GM12801 (cell line): ENCODE data around the gene PRR3.

Experiments
- TF ChIP-seq, protein P1 (sequence below): IDR thresholded peaks from one replicate; pipeline ENCODE4 v1.5.1; 2011; ENCODE audit warnings: control low read depth; ENCODE audit not compliant: insufficient read length; ENCODE audit errors: extremely low read depth

The PRR3 gene

DNA sequence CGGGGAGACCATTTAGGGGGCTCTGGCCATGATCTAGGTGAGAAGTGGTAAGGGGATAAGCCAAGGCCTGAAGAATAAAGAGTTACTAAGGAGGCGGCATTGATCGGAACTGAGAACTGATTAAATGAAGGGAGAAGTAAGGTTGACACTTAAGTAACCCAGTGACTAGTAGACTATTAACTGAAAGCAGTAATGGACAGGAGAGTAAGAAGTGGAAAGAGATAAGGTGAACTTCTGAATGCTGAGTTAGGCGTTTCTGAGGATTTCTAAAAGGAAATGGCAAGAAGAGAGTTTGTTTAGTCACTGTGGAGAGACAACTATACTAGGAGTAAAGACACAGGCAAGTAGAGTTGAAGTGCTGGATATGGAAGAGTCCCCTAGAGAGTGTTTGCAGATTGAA, 16.0 kb downstream of the PRR3 start:
- TF ChIP-seq, protein P1, sequence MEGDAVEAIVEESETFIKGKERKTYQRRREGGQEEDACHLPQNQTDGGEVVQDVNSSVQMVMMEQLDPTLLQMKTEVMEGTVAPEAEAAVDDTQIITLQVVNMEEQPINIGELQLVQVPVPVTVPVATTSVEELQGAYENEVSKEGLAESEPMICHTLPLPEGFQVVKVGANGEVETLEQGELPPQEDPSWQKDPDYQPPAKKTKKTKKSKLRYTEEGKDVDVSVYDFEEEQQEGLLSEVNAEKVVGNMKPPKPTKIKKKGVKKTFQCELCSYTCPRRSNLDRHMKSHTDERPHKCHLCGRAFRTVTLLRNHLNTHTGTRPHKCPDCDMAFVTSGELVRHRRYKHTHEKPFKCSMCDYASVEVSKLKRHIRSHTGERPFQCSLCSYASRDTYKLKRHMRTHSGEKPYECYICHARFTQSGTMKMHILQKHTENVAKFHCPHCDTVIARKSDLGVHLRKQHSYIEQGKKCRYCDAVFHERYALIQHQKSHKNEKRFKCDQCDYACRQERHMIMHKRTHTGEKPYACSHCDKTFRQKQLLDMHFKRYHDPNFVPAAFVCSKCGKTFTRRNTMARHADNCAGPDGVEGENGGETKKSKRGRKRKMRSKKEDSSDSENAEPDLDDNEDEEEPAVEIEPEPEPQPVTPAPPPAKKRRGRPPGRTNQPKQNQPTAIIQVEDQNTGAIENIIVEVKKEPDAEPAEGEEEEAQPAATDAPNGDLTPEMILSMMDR = no peak

DNA sequence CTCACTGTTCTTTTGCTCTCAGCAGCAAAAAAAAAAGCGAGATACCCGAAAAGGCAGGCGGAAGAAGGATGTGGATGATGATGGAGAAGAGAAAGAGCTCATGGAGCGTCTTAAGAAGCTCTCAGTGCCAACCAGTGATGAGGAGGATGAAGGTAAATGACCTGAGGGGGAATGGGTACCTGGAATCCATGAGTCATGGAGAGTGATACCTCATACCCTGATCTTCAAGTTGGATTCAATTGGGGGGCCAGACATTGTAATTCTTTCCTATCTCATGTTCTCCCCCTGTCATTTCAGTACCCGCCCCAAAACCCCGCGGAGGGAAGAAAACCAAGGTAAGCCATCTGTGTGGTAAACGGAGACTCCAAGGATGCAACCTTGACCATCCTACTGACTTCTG, 21.0 kb downstream of the PRR3 start:
- TF ChIP-seq, protein P1 = no peak

DNA sequence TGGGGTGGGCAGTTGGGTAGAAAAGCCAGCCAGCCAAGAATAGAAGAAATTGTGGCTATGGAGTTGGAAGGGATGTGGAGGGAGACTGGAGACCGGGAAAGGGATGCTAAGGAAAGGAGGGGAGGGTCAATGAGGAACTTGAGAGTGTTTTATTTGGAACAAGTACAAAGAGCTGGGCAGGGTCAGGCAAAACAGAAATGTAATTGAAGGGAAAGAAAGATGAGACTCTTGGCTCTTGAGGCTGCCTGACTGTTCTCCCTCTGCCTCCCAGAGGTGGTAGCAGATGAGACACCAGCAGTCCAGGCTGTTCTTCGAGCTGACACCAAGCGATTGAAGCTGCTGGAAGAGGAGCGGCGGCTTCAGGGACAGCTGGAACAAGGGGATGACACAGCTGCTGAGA, 26.8 kb downstream of the PRR3 start:
- TF ChIP-seq, protein P1 = no peak

DNA sequence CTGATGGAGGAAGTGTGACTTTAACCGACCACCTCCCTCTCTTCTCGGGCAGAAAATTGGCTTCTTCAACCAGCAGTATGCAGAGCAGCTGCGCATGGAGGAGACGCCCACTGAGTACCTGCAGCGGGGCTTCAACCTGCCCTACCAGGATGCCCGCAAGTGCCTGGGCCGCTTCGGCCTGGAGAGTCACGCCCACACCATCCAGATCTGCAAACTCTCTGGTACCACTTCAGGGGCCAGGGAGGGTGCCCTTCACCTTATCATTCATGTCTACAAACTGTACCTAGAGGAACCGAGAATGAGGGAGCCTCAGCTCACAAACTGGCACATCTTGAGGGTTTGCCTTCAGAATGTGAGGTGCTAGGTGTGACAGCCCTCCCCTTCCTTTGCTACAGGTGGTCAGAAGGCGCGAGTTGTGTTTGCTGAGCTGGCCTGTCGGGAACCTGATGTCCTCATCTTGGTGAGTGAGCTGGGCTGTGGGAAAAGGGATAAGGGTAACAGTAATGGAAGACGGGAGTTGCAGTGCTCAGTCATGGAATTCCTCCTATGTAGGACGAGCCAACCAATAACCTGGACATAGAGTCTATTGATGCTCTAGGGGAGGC, 32.8 kb downstream of the PRR3 start:
- TF ChIP-seq, protein P1 = no peak

DNA sequence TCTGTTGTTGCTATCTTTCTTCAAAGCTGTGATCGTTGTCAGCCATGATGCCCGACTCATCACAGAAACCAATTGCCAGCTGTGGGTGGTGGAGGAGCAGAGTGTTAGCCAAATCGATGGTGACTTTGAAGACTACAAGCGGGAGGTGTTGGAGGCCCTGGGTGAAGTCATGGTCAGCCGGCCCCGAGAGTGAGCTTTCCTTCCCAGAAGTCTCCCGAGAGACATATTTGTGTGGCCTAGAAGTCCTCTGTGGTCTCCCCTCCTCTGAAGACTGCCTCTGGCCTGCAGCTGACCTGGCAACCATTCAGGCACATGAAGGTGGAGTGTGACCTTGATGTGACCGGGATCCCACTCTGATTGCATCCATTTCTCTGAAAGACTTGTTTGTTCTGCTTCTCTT, 33.4 kb downstream of the PRR3 start:
- TF ChIP-seq, protein P1 = no peak

DNA sequence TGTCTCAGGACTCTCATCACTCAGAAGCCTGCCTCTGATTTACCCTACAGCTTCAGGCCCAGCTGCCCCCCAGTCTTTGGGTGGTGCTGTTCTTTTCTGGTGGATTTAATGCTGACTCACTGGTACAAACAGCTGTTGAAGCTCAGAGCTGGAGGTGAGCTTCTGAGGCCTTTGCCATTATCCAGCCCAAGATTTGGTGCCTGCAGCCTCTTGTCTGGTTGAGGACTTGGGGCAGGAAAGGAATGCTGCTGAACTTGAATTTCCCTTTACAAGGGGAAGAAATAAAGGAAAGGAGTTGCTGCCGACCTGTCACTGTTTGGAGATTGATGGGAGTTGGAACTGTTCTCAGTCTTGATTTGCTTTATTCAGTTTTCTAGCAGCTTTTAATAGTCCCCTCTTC, 33.9 kb downstream of the PRR3 start:
- TF ChIP-seq, protein P1 = no peak

DNA sequence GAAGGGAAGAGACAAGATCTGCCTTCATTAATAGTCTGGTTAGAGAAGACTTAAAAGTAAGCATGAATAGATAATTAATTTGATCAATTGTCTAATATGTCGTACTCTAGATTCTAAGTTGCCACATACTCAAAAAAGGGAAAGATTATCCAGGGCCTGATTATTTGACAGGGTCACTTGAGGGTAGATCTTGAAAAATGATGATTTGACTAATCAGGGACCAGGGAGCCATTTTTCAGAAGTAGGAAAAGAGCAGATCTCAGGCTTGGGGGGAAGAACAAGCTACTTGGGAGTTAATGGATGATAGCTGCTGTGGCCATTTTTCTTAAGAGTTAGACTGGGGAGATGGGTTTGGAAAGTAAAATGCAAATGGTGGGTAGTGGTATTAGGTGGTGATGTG, 35.2 kb downstream of the PRR3 start:
- TF ChIP-seq, protein P1 = no peak
